Stimulated activated memory B cell treated with anti-CD40 and anti-IgM and Interleukin-4, amounts not matched to agents 10 μg/mL and 1 μg/mL and 100 μg/mL, for 72 hours (primary cell): ENCODE measurements around the gene ATP1A2.

Experiments
- ATAC-seq: fragments of 150-1000 bp; cut with Tn5 transposase; 2 replicates; pipeline ENCODE4 v1.10.0; 2021
- H3K27ac Mint-ChIP-seq: one replicate; pipeline ENCODE4 v1.8.0; 2022; ENCODE audit warnings: mild to moderate bottlenecking, mixed read lengths
- H3K27me3 Mint-ChIP-seq: one replicate; pipeline ENCODE4 v1.8.0; 2022; ENCODE audit warnings: mixed read lengths
- H3K36me3 Mint-ChIP-seq: one replicate; pipeline ENCODE4 v1.8.0; 2022; ENCODE audit warnings: mixed read lengths
- H3K4me1 Mint-ChIP-seq: one replicate; pipeline ENCODE4 v1.8.0; 2022; ENCODE audit warnings: mixed read lengths
- H3K4me3 Mint-ChIP-seq: one replicate; pipeline ENCODE4 v1.8.0; 2022; ENCODE audit warnings: mild to moderate bottlenecking, moderate library complexity, mixed read lengths
- H3K9me3 Mint-ChIP-seq: one replicate; pipeline ENCODE4 v1.8.0; 2022; ENCODE audit warnings: mixed read lengths

The ATP1A2 gene

GRCh38 chr1:160134791-160135572 is 19.4 kb downstream of the ATP1A2 start:
- Mint-ChIP-seq H3K9me3 (no peaks in the 10 kb centered on the region), H3K36me3 (no peaks in the 10 kb centered on the region), H3K4me3 (no peak overlapping the region), H3K27me3 (peaks cover 37% of the 10 kb centered on the region), H3K27ac (no peak overlapping the region), H3K4me1 (no peaks in the 10 kb centered on the region)
- ATAC-seq = no peak

DNA sequence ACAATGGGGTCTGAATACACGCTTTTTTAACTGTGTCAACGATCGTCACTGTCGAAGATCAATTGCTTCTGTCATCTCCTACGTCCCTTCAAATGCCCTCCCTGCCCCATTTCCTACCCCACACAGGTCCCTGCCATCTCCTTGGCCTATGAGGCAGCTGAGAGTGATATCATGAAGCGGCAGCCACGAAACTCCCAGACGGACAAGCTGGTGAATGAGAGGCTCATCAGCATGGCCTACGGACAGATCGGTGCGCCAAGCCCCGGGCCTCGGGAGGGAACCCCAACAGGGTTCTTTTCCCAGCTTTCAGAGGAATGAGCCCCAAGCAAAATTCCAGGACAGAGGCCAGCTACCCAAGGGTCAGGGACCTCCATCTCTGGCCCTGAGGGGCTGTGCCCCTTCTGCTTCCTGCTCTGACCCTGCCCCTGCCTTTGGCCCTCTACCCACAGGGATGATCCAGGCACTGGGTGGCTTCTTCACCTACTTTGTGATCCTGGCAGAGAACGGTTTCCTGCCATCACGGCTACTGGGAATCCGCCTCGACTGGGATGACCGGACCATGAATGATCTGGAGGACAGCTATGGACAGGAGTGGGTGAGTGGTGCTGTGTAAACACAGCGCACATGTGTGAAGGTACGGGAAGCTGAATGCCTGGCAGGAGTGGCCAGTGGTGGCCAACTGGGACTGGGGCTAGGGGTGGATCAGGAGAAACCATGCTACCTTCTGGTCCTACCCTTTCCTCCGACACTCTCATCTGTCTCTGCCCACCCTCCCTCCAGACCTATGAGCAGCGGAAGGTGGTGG is 20.8 kb downstream of the ATP1A2 start:
- Mint-ChIP-seq H3K36me3 (no peaks in the 10 kb centered on the region), H3K27ac (no peak overlapping the region), H3K4me1 (no peaks in the 10 kb centered on the region), H3K4me3 (no peak overlapping the region), H3K9me3 (no peaks in the 10 kb centered on the region), H3K27me3 (peaks cover 41% of the 10 kb centered on the region)
- no peak for ATAC-seq

- Mint-ChIP-seq H3K36me3 (no peaks in the 10 kb centered on the region), H3K4me1 (no peaks in the 10 kb centered on the region), H3K9me3 (no peaks in the 10 kb centered on the region), H3K27me3 (peaks cover 47% of the 10 kb centered on the region), H3K4me3 (no peak overlapping the region), H3K27ac (no peak overlapping the region)
- no peak for ATAC-seq
Observed at GRCh38 chr1:160136926-160137200, 21.3 kb downstream of the ATP1A2 start.

DNA sequence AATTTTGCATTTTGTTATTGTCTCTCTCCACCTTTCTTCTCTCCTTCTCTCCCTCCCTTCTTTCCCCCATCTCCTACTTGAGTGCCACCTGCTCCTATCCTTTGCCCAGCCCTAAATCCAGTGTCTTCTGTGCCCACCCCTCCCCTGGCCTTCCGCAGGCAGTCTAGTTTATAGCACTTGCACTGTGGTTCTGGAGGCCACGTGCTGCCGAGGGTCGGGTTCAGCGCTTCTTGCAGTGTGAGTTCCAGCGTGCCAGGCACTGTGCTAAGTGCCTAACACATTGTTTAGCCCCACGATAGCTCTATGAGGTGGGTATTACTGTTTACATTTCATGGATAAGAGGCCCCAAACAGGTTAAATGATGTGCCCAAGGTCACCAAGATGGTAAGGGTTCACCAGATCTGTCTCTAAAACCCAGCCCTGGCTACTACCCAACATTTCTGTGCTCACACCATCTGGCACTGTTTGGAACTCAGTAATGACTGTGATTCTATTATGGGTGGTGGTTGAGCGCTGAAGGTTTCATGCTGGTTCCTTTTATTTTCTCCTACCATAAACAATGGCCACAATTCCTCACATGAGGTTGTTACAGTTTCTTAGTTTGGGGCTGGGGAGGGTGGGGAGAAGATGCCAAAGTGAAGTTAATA is 21.8 kb downstream of the ATP1A2 start:
- H3K27me3 Mint-ChIP-seq = peaks cover 52% of the 10 kb centered on the region
- H3K4me1 Mint-ChIP-seq = no peaks in the 10 kb centered on the region
- no peak overlapping the region for H3K4me3 Mint-ChIP-seq
- no peak for ATAC-seq
- no peak overlapping the region for H3K27ac Mint-ChIP-seq
- H3K36me3 Mint-ChIP-seq = no peaks in the 10 kb centered on the region
- H3K9me3 Mint-ChIP-seq = no peaks in the 10 kb centered on the region

GRCh38 chr1:160139840-160140239 is 24.3 kb downstream of the ATP1A2 start:
- peaks cover 45% of the 10 kb centered on the region for H3K27me3 Mint-ChIP-seq
- no peak overlapping the region for H3K27ac Mint-ChIP-seq
- H3K36me3 Mint-ChIP-seq = no peaks in the 10 kb centered on the region

GRCh38 chr1:160143695-160144094 is 28.1 kb downstream of the ATP1A2 start:
- no peaks in the 10 kb centered on the region for H3K36me3 Mint-ChIP-seq
- H3K27me3 Mint-ChIP-seq = peaks cover 44% of the 10 kb centered on the region
- H3K27ac Mint-ChIP-seq = no peak overlapping the region
- ATAC-seq = no peak
- no peaks in the 10 kb centered on the region for H3K9me3 Mint-ChIP-seq
- H3K4me3 Mint-ChIP-seq = no peak overlapping the region
- H3K4me1 Mint-ChIP-seq = peaks cover 1% of the 10 kb centered on the region

More at GRCh38 chr1:160139840-160140239, 24.3 kb downstream of the ATP1A2 start:
- no peak overlapping the region for H3K4me3 Mint-ChIP-seq
- ATAC-seq = no peak
- no peaks in the 10 kb centered on the region for H3K9me3 Mint-ChIP-seq
- no peaks in the 10 kb centered on the region for H3K4me1 Mint-ChIP-seq

DNA sequence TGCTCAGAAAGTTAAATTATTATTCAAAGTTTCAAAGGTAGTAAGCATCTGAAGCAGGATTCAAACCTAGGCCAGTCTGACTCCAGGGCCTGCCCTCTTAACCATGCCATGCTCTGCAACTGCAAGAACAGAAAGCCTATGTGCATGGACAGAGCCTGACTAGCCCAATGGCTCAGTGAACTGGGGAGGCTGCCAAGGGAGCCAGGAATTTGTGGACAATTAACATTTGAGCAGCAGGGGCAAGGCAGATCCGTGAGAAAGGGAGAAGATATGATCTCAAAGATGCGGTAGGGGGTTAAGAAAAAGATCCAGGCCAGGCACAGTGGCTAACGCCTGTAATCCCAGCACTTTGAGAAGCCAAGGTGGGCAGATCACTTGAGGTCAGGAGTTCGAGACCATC is 29.4 kb downstream of the ATP1A2 start:
- Mint-ChIP-seq H3K9me3 (no peaks in the 10 kb centered on the region), H3K27me3 (peaks cover 36% of the 10 kb centered on the region)
- no peak for ATAC-seq

DNA sequence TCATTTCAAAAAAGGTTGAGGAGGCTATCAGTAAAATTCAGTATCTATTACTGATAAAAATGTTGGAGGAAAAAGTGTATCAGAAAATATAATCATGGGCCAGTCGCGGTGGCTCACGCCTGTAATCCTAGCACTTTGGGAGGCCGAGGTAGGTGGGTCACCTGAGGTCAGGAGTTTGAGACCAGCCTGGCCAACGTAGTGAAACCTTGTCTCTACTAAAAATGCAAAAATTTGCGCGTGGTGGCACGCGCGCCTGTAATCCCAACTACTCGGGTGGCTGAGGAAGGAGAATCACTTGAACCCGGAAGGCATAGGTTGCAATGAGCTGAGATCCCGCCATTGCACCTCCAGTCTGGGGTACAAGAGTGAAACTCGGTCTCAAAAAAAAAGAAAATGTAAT is 30.5 kb downstream of the ATP1A2 start:
- Mint-ChIP-seq H3K36me3 (no peaks in the 10 kb centered on the region), H3K9me3 (no peaks in the 10 kb centered on the region), H3K27ac (no peak overlapping the region), H3K4me3 (no peak overlapping the region), H3K4me1 (peaks cover 6% of the 10 kb centered on the region), H3K27me3 (peaks cover 24% of the 10 kb centered on the region)
- ATAC-seq = no peak

More for the DNA sequence above, 29.4 kb downstream of the ATP1A2 start:
- no peak overlapping the region for H3K4me3 Mint-ChIP-seq
- H3K36me3 Mint-ChIP-seq = no peaks in the 10 kb centered on the region
- H3K4me1 Mint-ChIP-seq = peaks cover 6% of the 10 kb centered on the region
- H3K27ac Mint-ChIP-seq = no peak overlapping the region

DNA sequence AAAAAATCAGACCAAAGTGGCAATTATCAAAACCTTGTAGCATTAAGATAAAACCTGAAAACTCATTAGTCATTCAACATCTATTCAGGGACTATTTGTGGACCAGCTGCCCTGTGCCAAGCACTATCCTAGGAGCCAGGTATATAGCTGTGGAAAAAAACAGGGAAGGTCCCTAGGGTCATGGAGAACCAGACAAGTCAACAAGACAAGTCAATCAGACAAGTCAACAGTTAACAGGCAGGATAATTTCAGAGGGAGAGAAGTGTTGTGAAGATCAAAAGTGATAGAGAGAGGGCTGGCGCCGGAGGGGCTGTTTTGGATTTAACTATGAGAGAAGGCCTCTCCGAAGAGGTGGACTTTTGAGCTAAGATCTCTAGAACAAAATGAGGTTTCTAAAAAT is 32.6 kb downstream of the ATP1A2 start:
- Mint-ChIP-seq H3K4me1 (peaks cover 6% of the 10 kb centered on the region), H3K36me3 (no peaks in the 10 kb centered on the region)

DNA sequence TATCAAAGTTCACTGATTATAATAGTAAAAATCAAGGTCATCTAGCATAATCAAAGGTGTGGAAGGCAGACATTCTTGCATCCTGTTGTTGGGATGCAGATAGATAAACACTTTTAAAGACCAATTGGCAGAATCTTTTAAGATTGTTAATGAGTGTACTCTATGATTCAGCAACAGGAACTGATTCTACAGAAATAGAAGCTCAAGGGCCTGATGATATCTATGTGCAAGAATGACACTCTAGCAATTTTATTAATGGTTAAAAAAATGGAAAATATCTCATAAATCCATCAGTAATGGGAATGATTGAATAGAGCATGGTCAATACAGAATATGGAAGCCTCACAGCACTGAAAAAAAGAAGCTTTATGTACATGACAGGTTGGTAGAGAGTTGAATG is 33.7 kb downstream of the ATP1A2 start:
- Mint-ChIP-seq H3K27me3 (peaks cover 23% of the 10 kb centered on the region), H3K4me1 (peaks cover 6% of the 10 kb centered on the region), H3K4me3 (no peak overlapping the region), H3K36me3 (no peaks in the 10 kb centered on the region), H3K27ac (no peak overlapping the region), H3K9me3 (no peaks in the 10 kb centered on the region)
- no peak for ATAC-seq

More for the DNA sequence above, 32.6 kb downstream of the ATP1A2 start:
- H3K4me3 Mint-ChIP-seq = no peak overlapping the region
- no peak overlapping the region for H3K27ac Mint-ChIP-seq
- peaks cover 23% of the 10 kb centered on the region for H3K27me3 Mint-ChIP-seq
- ATAC-seq = no peak
- no peaks in the 10 kb centered on the region for H3K9me3 Mint-ChIP-seq

DNA sequence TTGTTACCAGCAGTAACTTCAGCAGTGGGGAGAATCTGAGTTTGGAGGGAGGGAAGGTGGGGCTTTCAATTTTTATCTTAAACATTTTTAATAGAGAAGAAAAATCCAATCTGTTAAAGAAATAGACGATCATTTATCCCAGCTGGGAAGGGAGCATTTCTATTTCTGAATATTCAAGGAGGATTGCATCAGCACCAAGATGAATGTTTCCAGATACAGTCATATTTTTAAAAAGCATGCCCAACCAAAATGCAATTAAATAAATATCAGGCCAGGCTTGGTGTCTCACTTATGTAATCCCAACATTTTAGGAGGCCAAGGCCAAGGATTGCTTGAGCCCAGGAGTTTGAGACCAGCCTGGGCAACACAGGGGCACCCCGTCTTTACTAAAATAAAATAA is 34.2 kb downstream of the ATP1A2 start:
- H3K36me3 Mint-ChIP-seq = no peaks in the 10 kb centered on the region
- H3K9me3 Mint-ChIP-seq = no peaks in the 10 kb centered on the region
- no peak for ATAC-seq
- peaks cover 20% of the 10 kb centered on the region for H3K27me3 Mint-ChIP-seq
- no peak overlapping the region for H3K4me3 Mint-ChIP-seq
- peaks cover 9% of the 10 kb centered on the region for H3K4me1 Mint-ChIP-seq
- H3K27ac Mint-ChIP-seq = no peak overlapping the region

DNA sequence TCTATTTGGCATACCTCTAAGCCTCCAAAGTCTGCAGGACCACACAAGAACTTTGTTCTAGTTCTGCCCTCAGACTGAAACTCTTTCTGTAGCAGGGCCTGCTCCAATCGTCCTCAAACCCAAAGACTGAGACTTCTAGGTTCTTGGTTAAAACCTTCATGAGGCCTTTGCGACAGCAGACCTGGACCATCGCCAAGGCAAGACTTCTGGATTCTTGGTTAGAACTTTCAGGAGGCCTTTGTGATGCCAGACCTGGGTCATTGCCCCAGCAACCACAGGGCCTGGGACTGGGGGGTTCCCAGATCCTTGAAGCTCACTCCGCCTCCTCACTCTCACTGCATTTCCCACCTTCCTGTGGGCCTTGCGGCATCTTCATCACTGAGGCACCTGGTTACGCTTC is 35.7 kb downstream of the ATP1A2 start, which contains the start of gene ATP1A4:
TSS of gene ATP1A4 (plus strand) at position 301 of the 400 bp plus-strand sequence. CDS start 438 bp downstream, outside the sequence.
- no peaks in the 10 kb centered on the region for H3K36me3 Mint-ChIP-seq
- no peak within 1 kb of the TSS for H3K27ac Mint-ChIP-seq
- H3K27me3 Mint-ChIP-seq = peaks cover 14% of the 10 kb centered on the region
- peaks cover 14% of the 10 kb centered on the region for H3K4me1 Mint-ChIP-seq
- H3K9me3 Mint-ChIP-seq = no peaks in the 10 kb centered on the region
- no peak for ATAC-seq
- no peak within 1 kb of the TSS for H3K4me3 Mint-ChIP-seq

DNA sequence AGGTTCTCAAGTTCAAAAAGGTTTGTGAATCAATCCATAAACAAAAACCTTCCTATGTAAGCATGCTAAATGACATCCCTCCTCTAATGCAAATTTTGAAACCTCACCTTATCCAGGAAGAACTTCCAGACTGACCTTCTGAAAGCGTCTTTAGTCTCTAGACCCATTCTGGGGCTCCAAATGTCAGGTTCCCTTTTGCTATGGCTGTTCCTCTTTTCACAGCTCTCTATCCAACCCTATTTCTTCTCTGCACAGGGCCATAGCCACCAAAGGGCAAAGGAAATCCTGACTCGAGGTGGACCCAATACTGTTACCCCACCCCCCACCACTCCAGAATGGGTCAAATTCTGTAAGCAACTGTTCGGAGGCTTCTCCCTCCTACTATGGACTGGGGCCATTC is 39.2 kb downstream of the ATP1A2 start:
- peak; percentile 64 for ATAC-seq
- Mint-ChIP-seq H3K4me3 (no peak overlapping the region), H3K4me1 (peaks cover 7% of the 10 kb centered on the region), H3K36me3 (no peaks in the 10 kb centered on the region), H3K9me3 (no peaks in the 10 kb centered on the region), H3K27ac (no peak overlapping the region), H3K27me3 (peaks cover 14% of the 10 kb centered on the region)

DNA sequence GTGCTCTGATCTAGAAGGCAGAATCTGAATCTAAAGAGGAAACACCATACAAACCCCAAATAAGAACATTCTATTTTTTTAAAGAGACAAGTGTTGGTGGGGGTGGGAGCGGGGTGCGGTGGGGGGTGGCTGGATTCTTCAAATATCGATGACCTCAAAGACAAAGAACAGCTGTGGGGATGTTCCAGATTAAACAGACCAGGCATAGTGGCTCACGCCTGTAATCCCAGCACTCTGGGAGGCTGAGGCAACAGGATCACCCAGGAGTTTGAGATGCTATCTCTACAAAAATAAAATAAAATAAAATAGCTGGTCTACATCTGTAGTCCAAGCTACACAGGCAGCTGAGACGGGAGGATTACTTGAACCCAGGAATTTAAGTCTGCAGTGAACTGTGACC is 40.8 kb downstream of the ATP1A2 start:
- no peak overlapping the region for H3K4me3 Mint-ChIP-seq
- no peak for ATAC-seq
- peaks cover 7% of the 10 kb centered on the region for H3K4me1 Mint-ChIP-seq
- H3K27ac Mint-ChIP-seq = no peak overlapping the region
- H3K27me3 Mint-ChIP-seq = peaks cover 12% of the 10 kb centered on the region
- H3K9me3 Mint-ChIP-seq = no peaks in the 10 kb centered on the region
- H3K36me3 Mint-ChIP-seq = no peaks in the 10 kb centered on the region

- Mint-ChIP-seq H3K4me1 (peaks cover 15% of the 10 kb centered on the region), H3K4me3 (no peak overlapping the region), H3K27ac (no peak overlapping the region), H3K9me3 (no peaks in the 10 kb centered on the region), H3K36me3 (no peaks in the 10 kb centered on the region), H3K27me3 (peaks cover 4% of the 10 kb centered on the region)
- ATAC-seq = no peak
Observed at GRCh38 chr1:160157174-160157573, 41.6 kb downstream of the ATP1A2 start.
